Hematopoietic multipotent progenitor cell treated with erythropoietin and hydrocortisone succinate and interleukin-3 and kit ligand, for 15 days (in vitro differentiated cells): Measurements from ENCODE around the gene CARD10.

ENCODE experiments used
- DNase-seq: peaks from one replicate; pipeline ENCODE4 v3.0.0-alpha.2; 2015; ENCODE audit warnings: low spot score

Gene CARD10

GRCh38 chr22:37525746-37526350 is 6.6 kb upstream of the CARD10 start:
- DNase-seq = no peak

GRCh38 chr22:37525073-37525745 is 6.0 kb upstream of the CARD10 start:
- no peak for DNase-seq

DNA sequence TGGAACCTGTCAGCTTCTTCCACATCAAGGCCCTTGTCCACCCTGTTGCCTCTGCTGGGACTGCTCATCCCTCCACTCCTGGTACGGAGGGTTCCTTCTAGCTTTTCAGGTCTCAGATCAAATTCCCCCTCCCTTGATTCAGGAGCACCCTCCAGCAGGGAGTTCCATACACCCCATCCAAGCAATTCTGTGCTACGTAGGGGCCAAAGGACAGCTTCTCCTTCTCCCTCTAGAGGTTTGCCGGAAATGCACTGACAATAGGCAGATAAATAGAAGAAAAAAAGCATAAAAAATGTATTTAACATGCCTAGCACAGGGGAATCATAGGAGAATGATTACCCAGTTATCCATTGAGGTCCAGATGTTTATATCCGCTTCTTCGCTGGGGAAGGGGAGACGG is 3.3 kb upstream of the CARD10 start:
- no peak for DNase-seq

- peak; percentile 9 for DNase-seq
These were observed 2.1 kb upstream of the CARD10 start for GRCh38 chr22:37521236-37521739.

- DNase-seq = no peak
These were observed 1.6 kb upstream of the CARD10 start for GRCh38 chr22:37520776-37521191.

- DNase-seq = no peak
These were observed 527 bp downstream of the CARD10 start for GRCh38 chr22:37518509-37519267.

- DNase-seq = no peak
These were observed 1.3 kb downstream of the CARD10 start for GRCh38 chr22:37517826-37518450.

DNA sequence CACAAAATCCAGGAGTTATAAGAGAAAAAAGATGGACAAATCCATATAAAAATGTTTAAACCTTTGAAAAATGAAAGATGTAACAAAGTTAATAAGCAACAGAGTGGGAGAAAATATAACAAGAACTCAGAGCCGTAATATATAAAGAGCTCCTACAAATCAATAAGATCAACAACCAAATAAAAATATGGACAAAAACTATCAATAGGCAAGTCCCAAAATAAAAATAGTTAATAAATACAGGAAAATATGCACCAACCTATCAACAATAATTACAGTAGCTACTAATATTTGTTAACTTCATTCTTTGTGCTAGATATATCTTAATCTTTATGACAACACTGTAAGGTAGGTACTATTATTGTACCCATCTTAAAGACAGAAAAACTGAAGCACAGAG is 2.8 kb downstream of the CARD10 start:
- no peak for DNase-seq

DNA sequence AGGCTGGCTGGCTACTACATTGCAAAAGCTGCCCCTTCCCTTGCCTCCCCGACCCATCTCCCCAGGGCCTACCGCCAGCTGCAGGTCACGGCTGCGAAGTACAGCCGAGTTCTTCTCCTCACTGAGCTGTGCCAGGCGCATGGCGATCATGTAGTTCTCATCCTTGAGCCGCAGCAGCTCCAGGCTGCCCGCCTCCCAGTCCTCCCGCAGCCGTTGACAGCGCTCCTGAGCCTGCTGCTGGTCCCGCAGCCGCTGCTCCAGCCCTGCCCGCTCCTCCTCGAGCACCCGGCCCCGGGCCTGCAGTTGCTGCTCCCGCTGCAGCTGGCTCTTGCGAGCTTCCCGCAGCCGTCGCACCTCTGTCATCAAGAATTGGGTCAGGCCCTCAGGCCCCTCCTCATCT is 3.3 kb downstream of the CARD10 start:
- DNase-seq = no peak

DNA sequence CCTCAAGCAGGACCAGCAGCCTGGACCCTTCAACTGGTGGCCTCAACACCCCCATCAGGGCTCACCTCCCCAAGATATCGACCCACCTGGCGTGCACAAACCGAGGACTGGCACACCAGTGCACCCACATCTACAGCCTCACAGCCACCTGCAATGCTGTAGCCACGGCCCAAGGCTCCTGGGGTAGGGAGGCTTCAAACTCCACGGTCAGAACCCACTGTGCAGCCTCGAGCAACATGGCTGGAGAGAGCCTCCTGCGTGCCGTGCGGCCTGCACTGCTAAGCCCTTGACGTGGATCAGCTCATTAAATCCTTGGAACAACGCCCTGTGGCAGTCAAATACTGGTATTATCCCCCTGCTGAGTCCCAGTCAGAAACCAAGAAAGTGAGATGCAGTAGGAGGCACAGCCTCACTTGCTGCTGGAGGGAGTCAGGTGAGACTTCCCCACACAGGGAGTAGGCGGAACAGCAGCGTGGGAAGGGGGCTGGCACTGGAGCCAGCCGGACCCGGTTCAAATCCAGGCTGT is 4.6 kb downstream of the CARD10 start:
- no peak for DNase-seq

DNA sequence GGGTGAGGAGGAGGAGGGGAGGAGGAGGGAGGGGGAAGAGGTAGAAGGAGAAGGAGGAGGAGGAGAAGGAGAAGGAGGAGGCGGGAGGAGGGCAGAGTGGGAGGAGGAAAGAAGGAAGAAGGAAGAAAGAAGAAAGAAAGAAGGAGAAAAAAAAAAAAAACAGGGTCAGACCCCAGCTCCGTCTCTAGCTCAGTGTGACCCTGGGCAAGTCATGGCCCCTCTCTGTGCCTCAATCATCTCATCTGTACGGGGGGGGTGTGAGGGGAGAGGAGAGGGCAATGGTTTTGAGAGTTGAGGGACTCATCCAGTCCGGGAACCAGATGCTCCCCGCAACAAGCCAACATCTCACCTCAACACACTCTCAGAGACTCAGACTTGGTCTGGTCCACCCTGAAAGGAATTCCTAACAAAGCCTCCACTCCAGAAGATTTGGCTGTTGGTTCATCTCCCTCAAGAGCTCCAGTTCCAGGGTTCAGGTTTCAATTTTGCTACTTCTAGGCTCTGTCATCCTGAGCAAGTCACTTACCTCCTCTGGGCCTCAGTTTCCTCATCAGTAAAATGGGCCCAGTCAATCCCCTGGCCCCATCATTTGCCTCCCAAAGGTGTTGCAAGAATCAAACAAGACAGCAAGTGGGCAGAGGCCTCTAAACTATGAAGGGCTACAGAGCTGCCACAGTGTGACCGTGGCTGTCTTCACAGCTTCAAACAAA is 7.7 kb downstream of the CARD10 start:
- no peak for DNase-seq

DNA sequence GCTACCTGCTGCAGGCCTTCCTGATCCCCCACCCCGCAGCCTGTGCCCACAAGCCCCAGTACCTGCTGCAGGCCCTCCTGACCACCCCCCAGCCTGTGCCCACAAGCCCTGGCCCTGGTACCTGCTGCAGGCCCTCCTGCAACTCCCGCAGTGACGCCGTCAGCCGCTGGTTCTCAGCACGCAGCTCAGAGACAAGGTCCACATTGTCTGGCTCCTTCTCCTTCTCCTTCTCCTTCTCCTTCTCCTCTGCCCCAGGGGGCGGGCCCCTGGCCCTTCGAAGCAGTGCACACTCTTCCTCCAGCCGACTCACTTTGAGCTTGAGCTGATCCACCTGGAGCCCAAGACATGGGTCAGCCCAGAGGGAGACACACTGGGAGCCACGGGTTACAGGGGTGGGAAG is 9.1 kb downstream of the CARD10 start:
- DNase-seq = no peak

DNA sequence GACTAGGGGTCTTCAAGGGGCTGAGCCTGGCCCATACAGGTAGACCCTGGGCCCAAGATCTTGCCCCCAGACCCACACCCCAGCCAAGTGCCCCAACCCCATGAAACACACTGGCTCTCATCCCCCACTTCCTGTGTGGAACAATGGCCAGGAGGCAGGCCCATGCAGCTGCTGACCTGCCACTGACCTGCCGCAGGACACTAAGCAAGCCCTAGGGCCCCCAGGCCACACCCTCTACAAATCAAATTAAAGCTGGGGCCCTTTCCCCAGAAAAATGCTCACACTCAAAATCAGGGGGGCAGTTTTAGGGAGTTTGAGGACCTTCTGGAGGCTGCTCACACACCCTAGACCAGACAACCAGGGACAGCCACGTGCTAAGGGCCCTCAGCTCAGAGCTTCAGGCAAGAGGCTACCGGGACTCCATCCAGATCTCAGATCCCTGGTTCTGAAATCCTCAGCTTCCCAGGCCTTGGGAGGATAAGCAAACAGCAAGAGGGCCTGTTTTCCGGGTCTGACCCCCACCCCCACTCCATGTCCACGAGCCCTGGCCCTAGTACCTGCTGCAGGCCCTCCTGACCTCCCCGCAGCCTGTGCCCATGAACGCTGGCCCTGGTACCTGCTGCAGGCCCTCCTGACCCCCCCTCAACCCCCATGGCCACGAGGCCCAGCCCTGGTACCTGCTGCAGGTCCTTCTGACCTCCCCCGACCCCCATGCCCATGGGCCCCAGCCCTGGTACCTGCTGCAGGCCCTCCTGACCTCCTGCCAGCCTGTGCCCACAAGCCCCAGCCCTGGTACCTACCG is 10.0 kb downstream of the CARD10 start:
- no peak for DNase-seq

GRCh38 chr22:37508431-37508992 is 10.7 kb downstream of the CARD10 start:
- DNase-seq = no peak

- DNase-seq = no peak
These were observed 11.5 kb downstream of the CARD10 start for GRCh38 chr22:37507731-37508130.

DNA sequence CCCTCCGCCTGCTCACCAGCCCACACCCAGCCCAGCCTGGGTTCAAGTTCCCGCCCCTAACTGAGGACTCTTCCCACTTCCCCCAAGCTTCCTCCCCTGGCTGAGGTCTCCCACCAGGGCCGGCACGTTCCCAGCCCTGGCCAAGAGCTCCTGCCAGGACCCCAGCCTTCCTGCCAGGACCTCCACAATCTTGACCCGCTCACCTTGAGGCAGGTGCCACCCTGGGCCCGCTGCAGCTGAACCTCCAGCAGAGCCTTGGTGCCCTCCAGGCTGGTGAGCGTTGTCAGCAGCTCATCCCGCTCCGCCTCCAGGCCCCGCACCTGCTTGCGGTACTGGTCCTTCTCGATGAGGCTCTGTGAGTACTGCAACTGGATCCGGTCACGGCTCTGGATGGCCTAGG is 13.2 kb downstream of the CARD10 start:
- no peak for DNase-seq

- no peak for DNase-seq
These were observed 13.7 kb downstream of the CARD10 start for GRCh38 chr22:37505565-37505964.

- DNase-seq = no peak
These were observed 14.3 kb downstream of the CARD10 start for GRCh38 chr22:37504964-37505363.

DNA sequence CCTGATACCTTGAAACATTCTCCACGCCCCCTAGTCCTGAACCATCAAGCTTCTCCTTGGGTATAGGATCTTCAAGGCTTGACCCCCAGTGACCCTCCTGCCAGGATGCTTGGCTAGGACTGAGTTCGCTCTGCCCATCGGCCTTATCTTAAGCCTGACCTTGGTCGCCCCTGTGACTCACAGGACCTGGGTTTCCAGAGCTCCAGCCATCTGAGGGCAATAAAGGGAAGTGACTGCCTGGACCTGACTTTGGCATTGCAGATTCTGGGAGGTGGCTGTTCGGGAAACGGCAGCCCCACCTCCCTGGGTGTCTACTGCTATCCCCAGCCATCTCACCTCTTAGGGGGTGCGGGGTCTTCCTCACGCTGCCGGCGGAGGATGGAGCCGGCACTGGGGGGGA is 15.4 kb downstream of the CARD10 start:
- DNase-seq = no peak

DNA sequence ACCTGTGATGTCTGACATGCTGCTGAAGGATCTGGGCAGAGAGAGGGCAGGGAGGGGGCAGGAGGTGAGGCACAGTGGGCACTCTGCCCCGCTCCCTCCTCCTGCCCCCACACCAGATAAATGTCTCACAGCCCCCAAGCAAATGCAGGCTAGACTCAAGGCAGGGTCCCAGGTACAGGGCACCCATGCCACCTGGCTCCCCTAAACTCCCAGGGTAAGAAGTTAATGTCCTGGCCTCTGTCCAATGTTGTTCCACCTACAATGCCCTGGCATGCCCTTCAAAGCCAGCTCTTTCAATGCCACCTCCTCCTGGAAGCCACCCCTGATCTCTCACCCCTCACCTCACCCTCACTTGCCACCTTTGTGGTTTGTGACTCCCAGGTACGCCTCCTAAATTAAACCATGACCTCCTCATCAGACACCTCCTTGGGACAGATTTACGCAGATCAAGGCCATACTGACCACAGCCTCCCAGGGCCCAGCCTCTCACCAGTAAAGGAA is 16.0 kb downstream of the CARD10 start:
- no peak for DNase-seq
